ENCODE measurements around the gene PAF1.

PAF1 gene

DNA sequence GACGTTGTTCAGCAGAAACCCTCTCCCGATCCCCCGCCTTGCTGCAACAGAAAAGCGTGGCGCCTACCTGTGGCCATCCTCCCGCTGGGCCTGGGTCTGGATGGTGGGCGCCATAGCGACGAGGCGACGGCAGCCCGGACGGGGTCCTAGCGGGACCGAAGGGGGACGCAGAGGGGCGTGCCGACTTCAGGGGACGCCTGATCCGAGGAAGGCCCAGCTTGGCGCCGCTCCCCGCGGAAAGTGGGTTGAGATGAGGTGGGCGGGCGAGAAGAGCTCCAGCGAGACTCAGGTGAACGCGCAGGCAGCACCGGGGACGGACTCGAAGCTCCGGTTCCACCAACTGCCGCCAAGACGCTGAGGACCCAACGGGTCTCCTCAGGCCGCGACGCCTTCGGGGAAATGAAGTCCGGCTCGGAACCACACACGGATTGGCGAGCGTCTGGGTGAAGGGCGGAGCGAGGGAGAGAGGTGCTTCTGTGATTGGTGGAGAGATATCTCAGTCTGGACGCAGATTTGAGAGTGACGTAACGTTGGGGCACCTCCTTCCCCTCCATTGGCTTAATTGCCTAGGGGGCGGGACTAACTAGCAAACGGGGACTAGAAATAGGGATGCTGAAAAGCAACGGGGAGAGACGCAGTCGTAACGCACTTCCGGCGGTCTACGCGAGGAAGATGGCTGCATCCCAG lies at the start of gene PAF1, which contains the start of gene MED29:
Gene PAF1 (minus strand): TSS at position 356 of the 687 bp plus-strand sequence. CDS start 242 bp downstream, at position 114.
Gene MED29 (plus strand): TSS at position 628 of the 687 bp plus-strand sequence. CDS start 45 bp downstream, at position 673.
- peak; percentile 94 to 96 for DNase-seq

- no peak for DNase-seq
Observed at GRCh38 chr19:39438270-39438934, 47.5 kb upstream of the PAF1 start.

- no peak for DNase-seq
Observed at GRCh38 chr19:39436350-39436716, 45.4 kb upstream of the PAF1 start.

DNA sequence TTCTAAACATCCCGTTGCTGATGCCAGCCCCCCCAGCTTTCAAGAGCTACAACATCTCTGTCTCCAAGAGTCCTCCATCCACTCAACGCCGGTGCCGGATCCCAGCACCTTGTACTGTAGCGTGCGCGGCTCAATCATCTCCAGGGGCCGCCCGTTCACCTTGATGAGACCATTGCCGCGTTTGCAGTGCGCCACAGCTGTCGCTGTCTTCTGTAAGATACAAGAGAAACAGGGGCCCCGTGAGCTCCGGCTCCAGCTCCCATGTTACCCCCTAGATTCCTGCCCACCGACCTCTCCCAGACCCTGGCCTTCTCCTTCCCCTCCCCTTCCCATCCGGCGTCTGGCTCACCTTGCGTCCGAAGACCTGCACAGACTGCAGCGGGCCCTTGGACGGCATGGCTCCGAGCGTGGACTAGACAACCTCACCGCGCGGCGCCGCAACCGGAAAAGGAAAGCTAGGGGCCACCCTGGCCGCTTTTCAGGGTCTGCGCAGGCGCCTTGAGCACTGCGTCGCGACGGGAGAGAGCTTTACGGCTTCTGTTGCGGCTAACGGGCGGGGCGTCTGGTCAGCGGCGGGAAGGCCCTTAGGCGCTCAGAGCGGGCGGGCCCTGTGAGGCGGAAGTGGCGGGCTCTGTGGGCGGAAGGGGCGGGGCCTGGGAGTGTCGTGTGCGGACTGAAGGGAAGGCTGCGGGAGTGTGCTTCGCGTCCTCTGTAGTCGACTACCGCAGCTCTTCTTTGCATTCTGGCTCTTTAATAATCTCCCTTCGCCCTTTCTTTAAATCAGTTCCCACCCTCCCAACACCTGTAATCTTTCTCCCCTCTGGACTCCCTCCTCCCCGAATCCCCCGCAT lies 44.8 kb upstream of the PAF1 start, which contains the start of gene RPS16:
Gene RPS16 (minus strand): TSS at position 451 of the 851 bp plus-strand sequence. CDS start 54 bp downstream, at position 397.
- peak; percentile 99 to 100 for DNase-seq

DNA sequence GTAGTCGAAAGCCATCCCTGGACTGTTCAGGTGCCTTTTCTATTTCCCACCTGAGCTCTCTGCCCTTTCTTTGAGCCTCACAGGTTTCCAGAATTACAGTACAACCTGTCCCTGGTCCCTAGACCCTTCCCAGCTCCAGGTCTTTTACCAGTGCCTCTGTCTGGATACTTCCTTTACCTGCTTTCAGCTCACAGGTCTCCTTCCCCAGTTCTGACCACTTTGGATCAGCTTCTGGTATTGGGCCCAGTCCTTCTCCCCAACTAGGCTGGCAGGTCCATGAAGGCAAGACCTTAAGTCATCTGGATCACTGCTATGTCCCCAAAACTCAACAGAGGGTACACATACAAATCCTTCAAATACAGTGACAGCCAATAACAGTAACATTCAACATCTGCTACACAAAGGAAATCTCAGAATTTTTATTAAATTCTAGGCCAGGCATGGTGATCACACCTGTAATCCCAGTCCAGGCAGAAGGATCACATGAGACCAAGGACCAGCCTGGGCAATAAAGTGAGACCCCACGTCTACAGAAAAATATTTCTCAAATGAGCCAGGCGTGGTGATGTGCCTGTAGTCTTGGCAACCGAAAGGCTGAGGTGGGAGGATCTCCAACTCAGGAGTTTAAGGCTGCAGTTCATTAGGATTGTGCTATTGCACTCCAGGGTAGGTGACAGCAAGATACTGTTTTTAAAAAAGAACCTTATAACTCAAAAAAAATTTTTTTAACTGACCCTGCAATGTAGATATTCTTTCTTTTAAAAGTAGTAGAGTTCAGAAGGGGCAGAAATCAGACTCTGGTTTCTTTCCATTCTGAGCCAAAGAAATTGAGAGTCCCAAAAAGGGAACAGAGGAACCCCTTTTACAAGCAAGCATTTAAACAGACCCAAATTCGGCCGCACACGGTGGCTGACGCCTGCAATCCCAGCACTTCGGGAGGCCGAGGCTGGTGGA lies 43.5 kb upstream of the PAF1 start:
- no peak for DNase-seq

DNA sequence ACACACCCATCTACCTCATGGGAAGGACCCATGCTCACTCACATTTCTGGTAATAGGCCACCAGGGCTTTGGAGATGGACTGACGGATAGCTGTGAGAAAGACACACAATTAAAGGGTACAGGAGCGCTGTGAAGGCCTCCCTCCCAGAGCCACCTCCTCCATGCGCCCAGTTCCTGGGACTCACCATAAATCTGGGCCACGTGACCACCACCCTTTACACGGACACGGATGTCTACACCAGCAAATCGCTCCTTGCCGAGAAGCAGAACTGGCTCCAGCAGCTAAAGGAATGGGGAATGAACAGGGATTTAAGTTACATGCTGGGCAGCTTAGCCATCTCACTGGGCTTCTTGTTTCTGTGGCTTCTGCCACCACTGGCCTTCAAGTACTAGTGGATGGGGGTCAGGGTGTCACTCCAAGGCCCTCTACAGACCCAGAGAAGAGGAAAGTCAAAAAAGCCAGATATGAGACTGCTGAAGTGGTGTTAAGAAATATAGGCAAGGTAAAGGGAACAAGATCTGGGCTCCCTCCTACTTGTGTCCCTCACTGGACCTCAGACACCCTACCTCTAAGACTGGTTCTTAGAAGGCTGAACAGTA lies 42.7 kb upstream of the PAF1 start:
- no peak for DNase-seq

DNA sequence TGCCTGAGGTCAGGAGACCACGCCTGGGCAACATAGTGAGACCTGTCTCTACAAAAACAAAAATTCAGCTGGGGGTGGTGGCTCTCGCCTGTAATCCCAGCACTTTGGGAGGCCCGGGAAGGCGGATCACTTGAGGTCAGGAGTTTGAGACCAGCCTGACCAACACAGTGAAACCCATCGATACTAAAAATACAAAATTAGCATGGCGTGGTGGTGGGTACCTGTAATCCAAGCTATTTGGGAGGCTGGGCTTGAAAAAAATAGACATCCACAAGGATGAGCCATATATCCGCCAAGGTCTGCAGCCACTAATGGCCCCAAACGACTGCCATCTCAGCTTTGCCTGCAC lies 41.7 kb upstream of the PAF1 start:
- DNase-seq, result no peak

DNA sequence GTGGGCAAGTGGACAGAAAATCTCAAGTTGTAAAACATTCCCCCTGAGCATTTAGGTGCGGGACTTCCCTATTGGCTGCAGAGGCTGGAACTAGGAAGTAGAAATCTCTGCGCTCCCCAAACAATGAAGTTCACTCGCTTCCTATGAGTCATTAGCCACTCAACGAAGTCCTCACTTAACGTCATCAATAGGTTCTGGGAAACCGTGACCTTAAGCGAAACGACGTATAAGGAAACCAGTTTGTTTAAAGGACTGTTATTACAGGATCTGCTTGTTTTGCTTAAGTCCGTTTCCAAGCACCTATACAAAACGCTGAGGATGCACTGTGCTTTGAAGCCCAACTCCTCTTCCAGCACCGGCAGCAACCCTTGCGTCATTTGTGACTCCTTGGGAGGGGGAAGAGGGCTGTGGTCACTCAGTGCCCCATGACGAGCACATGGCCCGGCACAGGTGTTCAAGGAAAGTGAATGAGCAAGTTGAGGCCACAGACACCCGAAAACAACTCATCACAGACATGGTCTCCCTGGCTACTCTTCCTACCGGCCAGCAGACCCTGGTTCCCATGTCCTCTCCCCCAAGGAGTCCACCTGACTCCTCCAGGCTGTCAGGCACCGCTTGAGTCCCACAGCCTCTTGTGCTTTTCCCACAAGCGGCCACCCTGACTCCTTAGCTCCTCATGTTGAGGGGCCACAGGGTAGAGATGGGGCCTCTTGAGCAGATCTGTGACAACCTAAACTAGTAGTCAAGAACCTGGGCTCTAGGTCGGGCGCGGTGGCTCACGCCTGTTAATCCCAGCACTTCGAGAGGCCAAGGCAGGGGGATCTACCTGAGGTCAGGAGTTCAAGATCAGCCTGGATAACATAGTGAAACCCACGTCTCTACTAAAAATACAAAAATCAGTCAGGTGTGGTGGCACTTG lies 40.0 kb upstream of the PAF1 start:
- DNase-seq, result peak; percentile 72 to 79

GRCh38 chr19:39428283-39429112 lies 37.6 kb upstream of the PAF1 start:
- DNase-seq, result no peak

DNA sequence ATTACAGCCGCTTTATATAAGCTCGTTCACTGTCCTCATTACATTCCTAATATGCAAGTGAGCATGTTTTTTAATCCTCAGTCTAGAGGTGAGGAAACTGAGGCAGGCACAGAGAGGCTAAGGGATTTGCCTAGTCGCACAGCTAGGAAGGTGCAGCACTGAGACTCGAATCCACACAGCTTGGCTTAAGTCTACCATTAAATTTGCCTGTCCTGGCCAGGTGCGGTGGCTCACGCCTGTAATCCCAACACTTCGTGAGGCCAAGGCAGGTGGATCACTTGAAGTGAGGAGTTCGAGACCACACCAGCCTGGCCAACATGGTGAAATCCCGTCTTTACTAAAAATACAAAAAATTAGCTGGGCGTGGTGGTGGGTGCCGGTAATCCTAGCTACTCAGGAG lies 36.8 kb upstream of the PAF1 start:
- no peak for DNase-seq

DNA sequence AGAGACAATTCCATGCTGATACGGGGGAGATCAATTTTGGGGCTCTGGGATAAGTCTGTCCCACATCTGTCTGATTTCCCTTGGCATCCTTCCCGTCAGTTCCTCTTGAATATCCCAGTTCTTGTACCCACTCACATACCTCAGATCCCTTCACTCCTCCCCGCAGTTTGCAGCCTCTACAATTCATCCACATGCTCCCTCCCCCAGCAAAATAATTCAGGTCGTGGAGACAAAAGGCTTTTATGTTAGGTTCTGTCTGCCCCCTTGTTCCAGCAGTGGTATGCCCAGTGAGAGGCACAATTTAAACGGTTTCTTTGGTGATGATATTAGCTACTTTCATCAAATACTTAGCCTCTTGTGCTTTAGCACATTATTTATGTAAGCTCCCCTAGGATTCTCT lies 35.3 kb upstream of the PAF1 start:
- no peak for DNase-seq

GRCh38 chr19:39425744-39426143 lies 34.8 kb upstream of the PAF1 start:
- no peak for DNase-seq

GRCh38 chr19:39424934-39425333 lies 34.0 kb upstream of the PAF1 start:
- no peak for DNase-seq

DNA sequence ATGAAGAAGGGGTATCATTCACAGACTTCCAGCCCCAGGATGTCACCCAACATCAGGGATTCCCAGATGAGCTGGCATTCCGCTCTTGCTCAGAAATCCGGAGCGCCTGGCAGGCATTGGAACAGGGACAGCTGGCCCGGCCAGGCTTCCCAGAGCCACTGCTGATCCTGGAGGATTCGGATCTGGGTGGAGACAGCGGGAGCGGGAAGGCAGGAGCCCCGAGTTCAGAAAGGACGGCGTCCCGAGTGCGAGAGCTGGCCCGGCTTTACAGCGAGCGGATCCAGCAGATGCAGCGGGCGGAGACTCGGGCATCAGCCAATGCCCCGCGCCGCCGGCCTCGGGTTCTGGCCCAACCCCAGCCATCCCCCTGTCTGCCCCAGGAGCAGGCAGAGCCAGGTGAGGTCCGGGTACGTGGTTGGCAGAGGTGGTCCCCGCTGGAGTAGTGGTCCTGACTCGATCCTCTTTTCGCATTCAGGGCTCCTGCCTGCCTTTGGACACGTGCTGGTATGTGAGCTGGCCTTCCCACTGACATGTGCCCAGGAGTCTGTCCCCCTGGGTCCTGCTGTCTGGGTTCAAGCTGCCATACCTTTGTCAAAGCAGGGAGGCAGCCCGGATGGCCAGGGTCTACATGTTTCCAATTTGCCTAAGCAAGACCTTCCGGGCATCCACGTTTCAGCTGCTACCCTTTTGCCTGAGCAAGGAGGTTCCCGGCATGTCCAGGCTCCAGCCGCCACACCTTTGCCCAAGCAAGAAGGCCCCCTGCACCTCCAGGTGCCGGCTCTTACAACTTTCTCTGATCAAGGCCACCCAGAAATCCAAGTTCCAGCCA lies 32.6 kb upstream of the PAF1 start:
- DNase-seq, result no peak

DNA sequence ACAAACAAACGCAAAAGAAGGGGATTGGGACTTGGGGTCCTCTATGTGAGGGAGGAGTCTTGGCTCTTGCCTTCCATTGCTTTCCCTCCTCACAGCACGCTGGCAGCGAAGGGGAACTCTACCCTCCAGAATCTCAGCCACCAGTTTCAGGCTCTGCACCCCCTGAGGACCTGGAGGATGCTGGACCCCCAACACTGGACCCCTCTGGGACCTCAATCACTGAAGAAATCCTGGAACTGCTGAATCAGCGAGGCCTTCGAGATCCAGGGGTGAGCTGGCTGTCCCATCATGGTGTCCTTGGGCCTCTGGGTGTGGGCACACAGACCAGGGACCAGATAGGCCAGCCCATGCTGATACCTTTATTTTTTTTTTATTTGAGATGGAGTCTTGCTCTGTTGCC lies 31.1 kb upstream of the PAF1 start:
- no peak for DNase-seq

DNA sequence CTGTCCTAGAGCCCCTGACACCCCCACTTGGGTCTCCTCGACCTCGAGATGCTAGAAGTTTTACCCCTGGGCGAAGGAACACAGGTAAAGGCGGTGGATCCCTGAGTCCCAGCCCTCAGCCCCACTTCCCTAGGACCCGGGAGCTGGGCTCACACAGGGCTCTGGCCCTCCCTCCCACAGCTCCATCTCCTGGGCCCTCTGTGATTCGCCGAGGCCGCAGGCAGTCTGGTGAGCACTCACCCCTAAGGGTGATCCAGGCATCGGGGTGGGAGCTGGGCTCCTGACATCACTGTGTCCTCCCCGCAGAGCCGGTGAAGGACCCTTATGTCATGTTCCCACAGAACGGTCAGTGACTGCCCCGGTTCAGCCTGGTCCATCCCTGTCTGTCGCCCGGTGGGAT lies 29.9 kb upstream of the PAF1 start:
- DNase-seq, result no peak

GRCh38 chr19:39419003-39419402 lies 28.1 kb upstream of the PAF1 start:
- no peak for DNase-seq

GRCh38 chr19:39417463-39418181 lies 26.7 kb upstream of the PAF1 start:
- no peak for DNase-seq
